Upper lobe of left lung (tissue), 6 donors: ENCODE data around the gene ZMPSTE24. TPM values are rescaled to one million over a fixed set of nuclear protein-coding genes. Genes with fewer than 3 reads are reported as not detected.

Experiments
- ATAC-seq, 2 donors: fragments of 200-7000 bp; cut with Tn5 transposase; one replicate each; pipeline ENCODE4 v1.9.1; 2022; ENCODE audit warnings: mild to moderate bottlenecking in 2 of 2, moderate library complexity in 2 of 2; ENCODE audit not compliant: low FRiP score in 2 of 2
- DNase-seq, 2 donors: peaks; one replicate each; pipeline ENCODE4 v3.0.0-alpha.2; 2019 to 2020
- H3K27ac ChIP-seq, 4 donors: fragments of 200-600 bp; sonication (generic); one replicate each; pipeline ENCODE4 v1.5.1; 2016 to 2019
- H3K27me3 ChIP-seq, 4 donors: fragments of 200-600 bp; sonication (generic); one replicate each; pipeline ENCODE4 v1.5.1; 2017 to 2019
- H3K36me3 ChIP-seq, 4 donors: fragments of 200-600 bp; sonication (generic); one replicate each; pipeline ENCODE4 v1.5.1; 2016 to 2019
- H3K4me1 ChIP-seq, 4 donors: fragments of 200-600 bp; sonication (generic); one replicate each; pipeline ENCODE4 v1.5.1; 2018 to 2019
- H3K4me3 ChIP-seq, 4 donors: fragments of 200-600 bp; sonication (generic); one replicate each; pipeline ENCODE4 v1.5.1; 2017 to 2019; ENCODE audit warnings: mild to moderate bottlenecking in 2 of 4, moderate library complexity in 1 of 4
- H3K9me3 ChIP-seq, 4 donors: fragments of 200-600 bp; sonication (generic); one replicate each; pipeline ENCODE4 v1.5.1; 2018 to 2019
- EP300 ChIP-seq, 4 donors: sonication (generic); formaldehyde crosslinking; IDR thresholded peaks; one replicate each; pipeline ENCODE4 v1.5.1; 2017; ENCODE audit warnings: antibody characterized with exemption in 4 of 4, control low read depth in 2 of 4
- POLR2A ChIP-seq, 4 donors: fragments of 450-650 bp; IDR thresholded peaks; one replicate each; pipeline ENCODE4 v1.5.1; 2016 to 2017; ENCODE audit warnings: antibody characterized with exemption in 4 of 4, mild to moderate bottlenecking in 2 of 4
- POLR2AphosphoS5 ChIP-seq, 2 donors: sonication (generic); formaldehyde crosslinking; IDR thresholded peaks; one replicate each; pipeline ENCODE4 v1.5.1; 2017; ENCODE audit warnings: antibody characterized with exemption in 2 of 2
- WGBS, 2 donors: methylation state at CpG; one replicate each; pipeline ENCODE4 v1.1.5; 2017 to 2018; 5-methylcytosine and 5-hydroxymethylcytosine counted together
- total RNA-seq, 6 donors: library from RNA; depleted of rRNA in 4 of 6; stranded (reverse); fragments of >200 nt in 4 of 6; gene quantifications; one replicate each; pipeline versions ENCODE4 v1.1.0 to v1.2.1, GENCODE V29; 2016 to 2021
- TF ChIP-seq, protein P1 (sequence below), 6 experiments: fragments of 450-650 bp in 4 of 6; fragments of 200-600 bp in 2 of 6; sonication (generic) in 2 of 6; IDR thresholded peaks; one replicate each; pipeline ENCODE4 v1.5.1; 2016 to 2019; ENCODE audit warnings: antibody characterized with exemption in 6 of 6
- donor health status: DM: no; HTN: no; CAD: no; lungs with moderate emphysema.
- donor health status: DM: no; HTN: yes; CAD: no; lungs with severe emphysema.

The ZMPSTE24 gene
- total RNA-seq, 6 donors from 2014 or later = 10.3 to 42.8 (median 34.1) TPM

GRCh38 chr1:40265919-40266318 lies 7.9 kb downstream of the ZMPSTE24 start:
- ATAC-seq (no peak), DNase-seq (no peak)
- no peaks in the 10 kb centered on the region for H3K27me3 ChIP-seq
- no peak overlapping the region for H3K27ac ChIP-seq
- TF ChIP-seq, protein P1, sequence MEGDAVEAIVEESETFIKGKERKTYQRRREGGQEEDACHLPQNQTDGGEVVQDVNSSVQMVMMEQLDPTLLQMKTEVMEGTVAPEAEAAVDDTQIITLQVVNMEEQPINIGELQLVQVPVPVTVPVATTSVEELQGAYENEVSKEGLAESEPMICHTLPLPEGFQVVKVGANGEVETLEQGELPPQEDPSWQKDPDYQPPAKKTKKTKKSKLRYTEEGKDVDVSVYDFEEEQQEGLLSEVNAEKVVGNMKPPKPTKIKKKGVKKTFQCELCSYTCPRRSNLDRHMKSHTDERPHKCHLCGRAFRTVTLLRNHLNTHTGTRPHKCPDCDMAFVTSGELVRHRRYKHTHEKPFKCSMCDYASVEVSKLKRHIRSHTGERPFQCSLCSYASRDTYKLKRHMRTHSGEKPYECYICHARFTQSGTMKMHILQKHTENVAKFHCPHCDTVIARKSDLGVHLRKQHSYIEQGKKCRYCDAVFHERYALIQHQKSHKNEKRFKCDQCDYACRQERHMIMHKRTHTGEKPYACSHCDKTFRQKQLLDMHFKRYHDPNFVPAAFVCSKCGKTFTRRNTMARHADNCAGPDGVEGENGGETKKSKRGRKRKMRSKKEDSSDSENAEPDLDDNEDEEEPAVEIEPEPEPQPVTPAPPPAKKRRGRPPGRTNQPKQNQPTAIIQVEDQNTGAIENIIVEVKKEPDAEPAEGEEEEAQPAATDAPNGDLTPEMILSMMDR (IDR thresholded peaks at IDR 0.05) = no peak
- no peak for TF ChIP-seq POLR2A (IDR thresholded peaks at IDR 0.05)
- TF ChIP-seq EP300 (IDR thresholded peaks at IDR 0.05) = no peak
- TF ChIP-seq POLR2AphosphoS5 (IDR thresholded peaks at IDR 0.05) = no peak
- H3K36me3 ChIP-seq = peaks cover 36 to 86% (median 43%) of the 10 kb centered on the region in 4 donors
- H3K4me1 ChIP-seq = peaks cover 0 to 5% (median 2%) of the 10 kb centered on the region in 4 donors
- no peak overlapping the region for H3K4me3 ChIP-seq
- no peaks in the 10 kb centered on the region for H3K9me3 ChIP-seq

- WGBS, 2 donors = 92 to 96% methylated on average over 6 of the region's 6 CpGs
These were observed 8.9 kb downstream of the ZMPSTE24 start for GRCh38 chr1:40266786-40267535.

GRCh38 chr1:40267767-40268187 lies 9.7 kb downstream of the ZMPSTE24 start:
- ATAC-seq (peak; percentile 59 to 90), DNase-seq (no peak)
- peak overlapping the region in 2 of 4 donors; percentile 15 to 22 for H3K27ac ChIP-seq
- no peak overlapping the region for H3K4me3 ChIP-seq
- no peaks in the 10 kb centered on the region for H3K27me3 ChIP-seq
- TF ChIP-seq, protein P1 (IDR thresholded peaks at IDR 0.05) = no peak
- TF ChIP-seq POLR2AphosphoS5 (IDR thresholded peaks at IDR 0.05) (no peak), EP300 (IDR thresholded peaks at IDR 0.05) (no peak), POLR2A (IDR thresholded peaks at IDR 0.05) (no peak)
- H3K36me3 ChIP-seq = peaks cover 31 to 85% (median 41%) of the 10 kb centered on the region in 4 donors
- WGBS, 2 donors = 48 to 52% methylated on average over 2 of the region's 2 CpGs
- no peaks in the 10 kb centered on the region for H3K9me3 ChIP-seq
- peaks cover 0 to 5% (median 1%) of the 10 kb centered on the region in 4 donors for H3K4me1 ChIP-seq

More at GRCh38 chr1:40266786-40267535, 8.9 kb downstream of the ZMPSTE24 start:
- H3K9me3 ChIP-seq = no peaks in the 10 kb centered on the region
- H3K27ac ChIP-seq = peak overlapping the region in 2 of 4 donors; percentile 15 to 22
- TF ChIP-seq POLR2AphosphoS5 (IDR thresholded peaks at IDR 0.05) (no peak), EP300 (IDR thresholded peaks at IDR 0.05) (no peak), POLR2A (IDR thresholded peaks at IDR 0.05) (no peak)
- TF ChIP-seq, protein P1 (IDR thresholded peaks at IDR 0.05) = no peak
- no peaks in the 10 kb centered on the region for H3K27me3 ChIP-seq
- no peak for ATAC-seq
- no peak for DNase-seq
- H3K4me1 ChIP-seq = peaks cover 0 to 5% (median 2%) of the 10 kb centered on the region in 4 donors
- H3K36me3 ChIP-seq = peaks cover 32 to 85% (median 42%) of the 10 kb centered on the region in 4 donors
- H3K4me3 ChIP-seq = no peak overlapping the region

DNA sequence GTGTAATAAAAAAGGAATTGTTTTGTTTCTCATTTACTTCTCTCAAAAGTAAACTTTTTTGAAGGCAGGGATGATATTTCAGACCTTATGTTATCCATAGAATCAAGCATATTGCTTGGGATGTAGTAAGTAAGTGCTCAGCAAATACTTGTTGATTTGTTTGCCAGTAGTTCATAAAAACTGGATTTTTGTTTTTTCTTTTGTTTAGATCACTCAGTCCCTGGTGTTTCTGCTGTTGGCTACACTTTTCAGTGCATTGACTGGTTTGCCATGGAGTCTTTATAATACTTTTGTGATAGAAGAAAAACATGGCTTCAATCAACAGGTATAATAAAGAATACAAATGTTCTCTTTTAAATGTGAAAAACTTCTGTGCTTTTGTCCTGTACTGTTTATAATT lies 10.2 kb downstream of the ZMPSTE24 start:
- Histone ChIP-seq H3K27me3 (no peaks in the 10 kb centered on the region), H3K36me3 (peaks cover 30 to 85% (median 42%) of the 10 kb centered on the region in 4 donors), H3K4me1 (peaks cover 0 to 5% (median 0%) of the 10 kb centered on the region in 4 donors), H3K9me3 (no peaks in the 10 kb centered on the region), H3K27ac (no peak overlapping the region), H3K4me3 (no peak overlapping the region)
- DNase-seq (no peak), ATAC-seq (no peak)
- no peak for TF ChIP-seq POLR2AphosphoS5 (IDR thresholded peaks at IDR 0.05)
- TF ChIP-seq, protein P1 (IDR thresholded peaks at IDR 0.05) = no peak
- TF ChIP-seq POLR2A (IDR thresholded peaks at IDR 0.05) = no peak
- no peak for TF ChIP-seq EP300 (IDR thresholded peaks at IDR 0.05)
